Measurements from ENCODE around the gene PPT2. TPM values are rescaled to one million over a fixed set of nuclear protein-coding genes. Genes with fewer than 3 reads are reported as not detected.
"Not testable (repeated sequence)": the region's sequence is repeated elsewhere in the genome, so short reads cannot be mapped to it uniquely, and the experiment has no call there.

The PPT2 gene
- total and polyA plus RNA-seq, 2 donors (not counting 3 experiments of a cell fraction or from before 2014, with no cell fraction given), result 27.2 to 47.3 TPM

DNA sequence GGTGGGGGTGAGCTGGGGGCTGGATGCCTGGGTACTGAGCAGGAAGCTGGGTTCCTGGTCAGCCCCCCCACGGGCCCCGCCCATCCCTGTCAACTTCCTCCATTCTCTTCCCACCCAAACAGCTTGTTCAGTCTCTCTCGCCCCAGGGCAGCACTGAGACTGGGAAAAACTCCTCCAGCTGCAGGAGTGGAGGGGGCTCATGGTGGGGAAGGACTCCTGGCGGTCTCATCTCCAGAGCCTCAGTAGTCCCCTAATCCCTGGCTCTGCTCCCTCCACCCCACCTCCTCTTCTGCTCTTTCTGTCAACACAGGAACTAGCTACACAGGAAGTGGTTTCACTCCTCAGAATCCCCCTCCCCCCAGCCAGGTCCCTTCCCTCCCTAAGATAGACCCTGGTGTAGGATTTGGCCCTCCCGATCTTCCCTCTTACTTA, 38.7 kb downstream of the PPT2 start, which contains the start of gene GPSM3:
TSS of gene GPSM3 (minus strand) at position 36 of the 432 bp plus-strand sequence. CDS start 130 bp downstream, outside the sequence.
- ChIA-PET CTCF (interaction anchor here (0.7 to 1.3 kb wide), 5 partner anchors 13 to 77 kb away, joined by 3 to 9 read pairs (median 3); partner anchors contain the start of gene FKBPL), POLR2A (no interaction called here)
- no peaks in the 10 kb centered on the region for H4K20me1 ChIP-seq (replicated peaks; ENCODE audit: control insufficient read depth, extremely low read depth, insufficient read depth, low read length)
- H3K9me3 ChIP-seq (replicated peaks; ENCODE audit: control insufficient read depth, insufficient read depth, low read length), result no peaks in the 10 kb centered on the region
- H3K27me3 ChIP-seq (ENCODE audit: control insufficient read depth in 2 of 2, insufficient read depth in 2 of 2, low read length in 2 of 2), result no peaks in the 10 kb centered on the region
- peaks cover 50% of the 10 kb centered on the region for H3K4me1 ChIP-seq (ENCODE audit: control insufficient read depth, extremely low read depth, insufficient read depth, low read length)
- H3K9me1 ChIP-seq (replicated peaks; ENCODE audit: control insufficient read depth, extremely low read depth, insufficient read depth, low read length), result no peaks in the 10 kb centered on the region
- H3K4me2 ChIP-seq (ENCODE audit: insufficient read depth, low read length), result peak within 1 kb of the TSS; percentile 76
- peak within 1 kb of the TSS; percentile 64 for H3K9ac ChIP-seq (replicated peaks; ENCODE audit: extremely low read depth, insufficient read depth, low read length)
- no TSS peak for BruUV-seq (replicated peaks)
- H3K36me3 ChIP-seq (ENCODE audit: control insufficient read depth in 2 of 2, extremely low read depth in 1 of 2, insufficient read depth in 2 of 2, low read length in 2 of 2), result peaks cover 0 to 5% of the 10 kb centered on the region in 2 experiments
- DNase-seq (ENCODE audit: low read depth, low spot score), result peak; percentile 57
- intact Hi-C loops (cut with micrococcal nuclease), result loop anchor here (10.0 kb wide), 2 partner anchors 148 to 528 kb away; partner anchors contain the start of genes C6orf47, CSNK2B, GPANK1 and LY6G5B
- peak within 1 kb of the TSS; percentile 53 for H2AFZ ChIP-seq (ENCODE audit: low read depth, low read length)
- dilution Hi-C loops (cut with MboI; ENCODE audit: extremely low pct_ligation_motif_present, low sequenced_read_pairs), result no loop called here
- TF ChIP-seq POLR2AphosphoS5 (IDR thresholded peaks at IDR 0.05; ENCODE audit: insufficient read depth, low read depth, low read length) (peak; percentile 44), POLR2A (IDR thresholded peaks at IDR 0.05; ENCODE audit: low read depth, low read length) (peak; percentile 62)
- TF ChIP-seq, protein P1, sequence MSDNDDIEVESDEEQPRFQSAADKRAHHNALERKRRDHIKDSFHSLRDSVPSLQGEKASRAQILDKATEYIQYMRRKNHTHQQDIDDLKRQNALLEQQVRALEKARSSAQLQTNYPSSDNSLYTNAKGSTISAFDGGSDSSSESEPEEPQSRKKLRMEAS (IDR thresholded peaks at IDR 0.05; ENCODE audit: insufficient read depth, insufficient read length), result no peak
- H3K27ac ChIP-seq (ENCODE audit: insufficient read depth, low read depth, low read length), result peak within 1 kb of the TSS; percentile 78
- peak within 1 kb of the TSS in 2 of 3 experiments; percentile 15 to 17 for H3K4me3 ChIP-seq (replicated peaks in 1 of 3; ENCODE audit: insufficient read depth in 1 of 3, low read depth in 1 of 3, low read length in 3 of 3)
- H3K79me2 ChIP-seq (ENCODE audit: control insufficient read depth, insufficient read depth, low read length), result peaks cover 22% of the 10 kb centered on the region
- FAIRE-seq, result peak; percentile 72

GRCh38 chr6:32193096-32193495, 39.2 kb downstream of the PPT2 start:
- H3K9me3 ChIP-seq (replicated peaks; ENCODE audit: control insufficient read depth, insufficient read depth, low read length); dilution Hi-C loops (cut with MboI; ENCODE audit: extremely low pct_ligation_motif_present, low sequenced_read_pairs); DNase-seq (ENCODE audit: low read depth, low spot score); H3K9me1 ChIP-seq (replicated peaks; ENCODE audit: control insufficient read depth, extremely low read depth, insufficient read depth, low read length); H4K20me1 ChIP-seq (replicated peaks; ENCODE audit: control insufficient read depth, extremely low read depth, insufficient read depth, low read length); H3K27me3 ChIP-seq (ENCODE audit: control insufficient read depth in 2 of 2, insufficient read depth in 2 of 2, low read length in 2 of 2); H3K36me3 ChIP-seq (ENCODE audit: control insufficient read depth in 2 of 2, extremely low read depth in 1 of 2, insufficient read depth in 2 of 2, low read length in 2 of 2); FAIRE-seq; BruUV-seq (replicated peaks); POLR2A ChIA-PET: not testable (repeated sequence)
- Histone ChIP-seq H3K4me1 (ENCODE audit: control insufficient read depth, extremely low read depth, insufficient read depth, low read length) (peaks cover 49% of the 10 kb centered on the region), H3K79me2 (ENCODE audit: control insufficient read depth, insufficient read depth, low read length) (peaks cover 19% of the 10 kb centered on the region), H2AFZ (ENCODE audit: low read depth, low read length) (peak overlapping the region; percentile 53), H3K4me3 (replicated peaks in 1 of 3; ENCODE audit: insufficient read depth in 1 of 3, low read depth in 1 of 3, low read length in 3 of 3) (peak overlapping the region in 1 of 3 experiments; percentile 17), H3K27ac (ENCODE audit: insufficient read depth, low read depth, low read length) (peak overlapping the region; percentile 78), H3K4me2 (ENCODE audit: insufficient read depth, low read length) (peak overlapping the region; percentile 76), H3K9ac (replicated peaks; ENCODE audit: extremely low read depth, insufficient read depth, low read length) (peak overlapping the region; percentile 64)
- CTCF ChIA-PET, result interaction anchor here (0.7 to 1.3 kb wide), 5 partner anchors 14 to 78 kb away, joined by 3 to 9 read pairs (median 3); partner anchors contain the start of gene FKBPL
- intact Hi-C loops (cut with micrococcal nuclease), result loop anchor here (10.0 kb wide), 2 partner anchors 148 to 528 kb away; partner anchors contain the start of genes C6orf47, CSNK2B, GPANK1 and LY6G5B

All from endothelial cell of umbilical vein (primary cell).